IPS-NIHi7 (cell line): Measurements from ENCODE around the gene CSNK1D.

Source experiments
- DNase-seq: peaks from one replicate; pipeline ENCODE4 v3.0.0; 2012; ENCODE audit warnings: mixed read lengths; ENCODE audit errors: extremely low spot score

CSNK1D gene

GRCh38 chr17:82252511-82253178 is 20.9 kb downstream of the CSNK1D start:
- no peak for DNase-seq

- DNase-seq = no peak
Measured at GRCh38 chr17:82250868-82251500, 22.5 kb downstream of the CSNK1D start.

GRCh38 chr17:82249896-82250581 is 23.5 kb downstream of the CSNK1D start:
- DNase-seq = no peak

- no peak for DNase-seq
Measured at GRCh38 chr17:82248815-82249674, 24.5 kb downstream of the CSNK1D start.

- DNase-seq = no peak
Measured at GRCh38 chr17:82247856-82248671, 25.4 kb downstream of the CSNK1D start.

GRCh38 chr17:82247182-82247823 is 26.2 kb downstream of the CSNK1D start:
- no peak for DNase-seq

GRCh38 chr17:82246365-82247181 is 26.9 kb downstream of the CSNK1D start:
- DNase-seq = no peak

GRCh38 chr17:82246040-82246364 is 27.5 kb downstream of the CSNK1D start:
- DNase-seq = no peak

- DNase-seq = no peak
Measured at GRCh38 chr17:82245134-82246039, 28.1 kb downstream of the CSNK1D start.

- no peak for DNase-seq
Measured at GRCh38 chr17:82244413-82245133, 28.9 kb downstream of the CSNK1D start.

- no peak for DNase-seq
Measured at GRCh38 chr17:82243648-82244412, 29.7 kb downstream of the CSNK1D start.

GRCh38 chr17:82242977-82243647 is 30.4 kb downstream of the CSNK1D start:
- no peak for DNase-seq

- no peak for DNase-seq
Measured at GRCh38 chr17:82242698-82242976, 30.9 kb downstream of the CSNK1D start.

GRCh38 chr17:82241926-82242697 is 31.4 kb downstream of the CSNK1D start:
- DNase-seq = no peak

GRCh38 chr17:82241183-82241925 is 32.1 kb downstream of the CSNK1D start:
- no peak for DNase-seq
